Body of pancreas (tissue), 4 donors: ENCODE data around the gene GBP1.

Experiments used
- CTCF ChIP-seq, 7 experiments: fragments of 450-650 bp in 4 of 7; fragments of 200-600 bp in 3 of 7; sonication (generic) in 3 of 7; IDR thresholded peaks; one replicate each; pipeline ENCODE4 v1.5.1; 2016 to 2019; ENCODE audit warnings: antibody characterized with exemption in 7 of 7
- POLR2A ChIP-seq, 3 donors: fragments of 450-650 bp; IDR thresholded peaks; one replicate each; pipeline ENCODE4 v1.6.1; 2016; ENCODE audit warnings: antibody characterized with exemption in 3 of 3, mild to moderate bottlenecking in 2 of 3

- TF ChIP-seq CTCF (IDR thresholded peaks at IDR 0.05) (no peak), POLR2A (IDR thresholded peaks at IDR 0.05) (no peak)
Measured at GRCh38 chr1:89044970-89045721, 19.9 kb downstream of the GBP1 start.
